Kidney (tissue), 14 donors: ENCODE measurements around the gene EYA4. TPM values are rescaled to one million over a fixed set of nuclear protein-coding genes. Genes with fewer than 3 reads are reported as not detected.

Source experiments
- DNase-seq, 5 donors: peaks; one replicate each; pipeline ENCODE4 v3.0.0-alpha.2; 2013 to 2020
- FAIRE-seq: peaks from 2 replicates; lab custom pipeline; 2012; peaks lifted over from hg19 to GRCh38; lab: Jason Lieb, UNC
- H3K27ac ChIP-seq, 2 donors: one replicate each; pipeline ENCODE4 v1.7.0; 2013; ENCODE audit warnings: low read depth in 2 of 2, low read length in 2 of 2, inconsistent platforms in 1 of 2
- H3K27me3 ChIP-seq: one replicate; pipeline ENCODE4 v1.7.1; 2013; ENCODE audit warnings: low read length, inconsistent platforms; ENCODE audit not compliant: control insufficient read depth, insufficient read depth
- H3K36me3 ChIP-seq, 3 donors: one replicate each; pipeline versions ENCODE4 v1.7.0 to v1.7.1; 2013; ENCODE audit warnings: low read length in 3 of 3, control low read depth in 1 of 3, inconsistent platforms in 1 of 3; ENCODE audit not compliant: insufficient read depth in 3 of 3, control insufficient read depth in 2 of 3
- H3K4me1 ChIP-seq, 3 donors: one replicate each; pipeline versions ENCODE4 v1.7.0 to v1.7.1; 2013; ENCODE audit warnings: low read length in 3 of 3, inconsistent platforms in 1 of 3, low read depth in 1 of 3; ENCODE audit not compliant: control insufficient read depth in 2 of 3, insufficient read depth in 2 of 3
- H3K4me3 ChIP-seq, 3 donors: one replicate each; pipeline versions ENCODE4 v1.7.0 to v1.8.1; 2013; ENCODE audit warnings: low read length in 3 of 3, control low read depth in 1 of 3, inconsistent platforms in 1 of 3
- H3K9ac ChIP-seq, 3 donors: one replicate each; pipeline versions ENCODE4 v1.7.0 to v1.7.1; 2013; ENCODE audit warnings: low read length in 3 of 3, control low read depth in 1 of 3, inconsistent platforms in 1 of 3
- H3K9me3 ChIP-seq, 3 donors: one replicate each; pipeline versions ENCODE4 v1.7.0 to v1.7.1; 2013; ENCODE audit warnings: low read length in 3 of 3, control low read depth in 1 of 3, inconsistent platforms in 1 of 3; ENCODE audit not compliant: control insufficient read depth in 2 of 3, insufficient read depth in 1 of 3
- intact Hi-C: fragments of 100-400 bp; cut with DNase I; formaldehyde crosslinking; loops from one replicate; pipeline ENCODE4 v1.11.1; 2022
- polyA plus RNA-seq: library from polyadenylated mRNA; stranded (reverse); fragments of 350-450 nt; fragmentation: Illumina TruSeq; extraction: RNeasy Lipid Tissue Mini Kit (QIAGEN cat#74804); gene quantifications from one replicate; pipeline ENCODE4 v1.2.3, GENCODE V29; 2014; ENCODE audit warnings: low read depth, low replicate concordance; ENCODE audit not compliant: insufficient read depth
- total RNA-seq: library from RNA; stranded (reverse); fragmentation: NEBNext Ultra II Directional; extraction: Animal tissue kit (Norgen Biotek cat#: 25700); gene quantifications from one replicate; pipeline ENCODE4 v1.2.1, GENCODE V29; 2021
- TF ChIP-seq, protein P1 (sequence below): IDR thresholded peaks from 3 replicates; pipeline ENCODE4 v1.5.1; 2012; ENCODE audit warnings: mild to moderate bottlenecking, moderate library complexity, borderline replicate concordance; ENCODE audit not compliant: insufficient read depth; ENCODE audit errors: extremely low read depth
- donor health status: control.
- donor health status: control.
- donor health status: control.
- donor health status: control.
- donor health status: control.
- donor health status: DM: yes; HTN: yes; CAD: no.
- donor health status: Normal renal cell carcinoma (clear cell type).

The EYA4 gene
- total and polyA plus RNA-seq, 2 donors from 2014 or later = 0.99 to 5.0 TPM

DNA sequence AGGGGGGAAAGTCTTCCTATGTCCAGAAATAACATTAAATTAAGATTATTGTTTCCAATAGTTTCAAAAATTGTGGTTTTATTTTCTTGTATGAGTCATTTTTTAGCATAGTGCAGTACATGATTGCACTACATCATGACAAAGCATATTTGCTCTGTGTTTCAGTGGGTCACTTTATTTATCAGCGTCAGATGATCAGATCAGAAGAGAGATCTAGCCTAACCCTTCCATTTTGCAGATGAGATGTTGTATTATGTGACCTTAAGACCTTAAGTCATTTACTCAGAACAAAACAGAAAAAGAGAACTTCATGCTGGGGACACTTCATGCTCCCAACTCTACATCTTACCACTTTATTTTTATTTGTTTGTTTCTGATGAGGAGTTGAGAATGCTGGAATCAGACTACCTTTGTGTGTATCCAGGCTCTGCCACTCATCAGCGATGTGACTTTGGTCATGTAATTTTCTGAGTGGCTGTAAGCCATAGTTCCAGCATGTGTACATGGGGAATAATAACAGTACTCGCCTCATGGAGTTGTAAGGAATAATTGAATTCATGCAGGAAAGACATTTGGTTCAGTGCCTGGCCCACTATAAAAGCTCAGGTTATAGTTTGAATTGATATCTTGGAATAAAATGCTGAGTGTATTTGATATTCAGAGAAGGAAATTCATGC, 13.5 kb downstream of the EYA4 start:
- TF ChIP-seq, protein P1, sequence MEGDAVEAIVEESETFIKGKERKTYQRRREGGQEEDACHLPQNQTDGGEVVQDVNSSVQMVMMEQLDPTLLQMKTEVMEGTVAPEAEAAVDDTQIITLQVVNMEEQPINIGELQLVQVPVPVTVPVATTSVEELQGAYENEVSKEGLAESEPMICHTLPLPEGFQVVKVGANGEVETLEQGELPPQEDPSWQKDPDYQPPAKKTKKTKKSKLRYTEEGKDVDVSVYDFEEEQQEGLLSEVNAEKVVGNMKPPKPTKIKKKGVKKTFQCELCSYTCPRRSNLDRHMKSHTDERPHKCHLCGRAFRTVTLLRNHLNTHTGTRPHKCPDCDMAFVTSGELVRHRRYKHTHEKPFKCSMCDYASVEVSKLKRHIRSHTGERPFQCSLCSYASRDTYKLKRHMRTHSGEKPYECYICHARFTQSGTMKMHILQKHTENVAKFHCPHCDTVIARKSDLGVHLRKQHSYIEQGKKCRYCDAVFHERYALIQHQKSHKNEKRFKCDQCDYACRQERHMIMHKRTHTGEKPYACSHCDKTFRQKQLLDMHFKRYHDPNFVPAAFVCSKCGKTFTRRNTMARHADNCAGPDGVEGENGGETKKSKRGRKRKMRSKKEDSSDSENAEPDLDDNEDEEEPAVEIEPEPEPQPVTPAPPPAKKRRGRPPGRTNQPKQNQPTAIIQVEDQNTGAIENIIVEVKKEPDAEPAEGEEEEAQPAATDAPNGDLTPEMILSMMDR = no peak
- Histone ChIP-seq H3K4me3 (no peak overlapping the region), H3K27me3 (no peaks in the 10 kb centered on the region), H3K36me3 (no peaks in the 10 kb centered on the region), H3K27ac (no peak overlapping the region), H3K4me1 (no peaks in the 10 kb centered on the region), H3K9ac (no peak overlapping the region), H3K9me3 (no peaks in the 10 kb centered on the region)
- FAIRE-seq = no peak
- no peak for DNase-seq
- intact Hi-C loops = no loop called here

DNA sequence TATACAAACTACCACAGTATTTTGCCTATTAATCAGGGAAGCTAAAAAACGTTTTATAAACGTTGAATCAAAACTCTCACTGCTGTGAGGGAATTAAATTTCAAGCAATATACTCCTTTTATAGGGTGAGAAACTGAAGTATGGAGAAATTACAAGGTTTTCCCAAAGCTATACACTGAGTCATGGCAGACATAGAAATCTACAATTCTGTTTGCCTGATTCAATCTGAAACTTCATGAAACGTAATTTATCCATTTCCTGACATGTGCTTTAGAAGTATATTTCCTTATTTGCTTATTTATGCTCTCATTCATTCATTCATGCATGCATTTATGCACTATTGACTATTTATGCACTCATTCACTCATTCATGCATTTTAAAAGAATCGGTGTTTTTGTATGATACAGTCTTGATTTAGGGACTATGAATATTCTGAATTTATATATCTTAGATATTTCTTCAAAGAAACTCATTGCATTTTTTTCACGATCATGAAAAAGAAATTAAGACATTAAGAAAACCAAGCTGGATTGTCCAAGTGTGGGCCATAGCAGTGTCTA, 16.5 kb downstream of the EYA4 start:
- no peak for DNase-seq
- Histone ChIP-seq H3K27ac (no peak overlapping the region), H3K36me3 (no peaks in the 10 kb centered on the region), H3K9ac (no peak overlapping the region), H3K9me3 (no peaks in the 10 kb centered on the region), H3K27me3 (no peaks in the 10 kb centered on the region), H3K4me1 (no peaks in the 10 kb centered on the region), H3K4me3 (no peak overlapping the region)
- intact Hi-C loops = no loop called here
- FAIRE-seq = no peak
- TF ChIP-seq, protein P1 = no peak

DNA sequence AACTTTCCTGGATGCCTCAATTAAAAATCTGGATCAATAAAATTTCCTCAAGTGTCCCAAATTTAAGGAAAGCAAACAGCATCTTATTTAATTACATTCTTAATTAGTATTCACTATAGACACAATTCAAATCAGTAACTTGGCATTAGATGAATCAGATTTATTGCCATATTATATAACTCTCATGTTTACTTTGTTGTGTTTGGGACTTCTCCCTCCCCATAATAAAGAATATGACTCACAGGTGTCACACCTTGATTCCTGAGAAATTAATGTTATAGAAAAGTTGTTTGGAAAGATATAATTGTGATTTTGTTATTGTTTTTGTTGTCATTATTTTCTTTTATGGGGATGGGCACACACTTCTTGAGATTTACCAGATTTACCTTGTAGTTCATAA, 18.4 kb downstream of the EYA4 start:
- intact Hi-C loops = no loop called here
- TF ChIP-seq, protein P1 = no peak
- FAIRE-seq = no peak

More for the DNA sequence above, 18.4 kb downstream of the EYA4 start:
- no peaks in the 10 kb centered on the region for H3K27me3 ChIP-seq
- no peaks in the 10 kb centered on the region for H3K9me3 ChIP-seq
- no peak for DNase-seq
- H3K4me3 ChIP-seq = no peak overlapping the region
- H3K9ac ChIP-seq = no peak overlapping the region
- no peaks in the 10 kb centered on the region for H3K4me1 ChIP-seq
- no peaks in the 10 kb centered on the region for H3K36me3 ChIP-seq
- no peak overlapping the region for H3K27ac ChIP-seq
